ENCODE measurements around the gene ZNF536. TPM values are rescaled to one million over a fixed set of nuclear protein-coding genes. Genes with fewer than 3 reads are reported as not detected.

ZNF536 gene
- total RNA-seq, 1 experiment from 2014 or later = not detected

DNA sequence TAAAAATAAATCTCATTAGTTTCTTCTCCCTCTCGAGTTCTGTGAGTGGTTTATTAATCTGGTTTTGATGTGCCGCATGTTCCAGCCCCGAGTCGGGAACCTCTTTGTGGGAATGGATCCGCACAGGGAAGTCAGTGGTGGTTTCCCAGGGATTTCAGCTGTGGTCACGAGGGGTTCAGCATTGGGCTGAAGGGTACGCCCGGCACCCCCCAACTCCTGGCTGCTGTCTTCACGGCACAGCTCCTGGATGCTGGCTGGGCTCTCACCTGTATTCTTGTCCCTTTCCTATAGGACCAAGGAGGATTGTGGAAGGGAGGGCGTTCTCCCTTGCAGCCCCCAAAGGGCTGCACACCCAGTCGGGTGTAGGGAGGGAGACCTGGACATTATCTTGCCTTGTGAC lies 167.8 kb downstream of the ZNF536 start:
- H3K27me3 Mint-ChIP-seq (ENCODE audit: low read depth) = no peaks in the 10 kb centered on the region; the same call in 1 of the 2 replicates
- Histone ChIP-seq H3K23ac (ENCODE audit: insufficient read length, low read depth, low read length) (no peak overlapping the region), H2AFZ (ENCODE audit: low read length) (no peak overlapping the region), H2BK15ac (ENCODE audit: low read depth, low read length) (no peak overlapping the region), H3K56ac (ENCODE audit: insufficient read length, low read depth, low read length) (no peak overlapping the region), H2BK120ac (ENCODE audit: low read depth, low read length, poor library complexity, severe bottlenecking) (no peak overlapping the region), H3K14ac (ENCODE audit: insufficient read depth, low read length) (no peak overlapping the region), H3K9me3 (ENCODE audit: control insufficient read depth, low read depth, low read length) (no peaks in the 10 kb centered on the region), H3K27me3 (ENCODE audit: insufficient read depth, low read length) (no peaks in the 10 kb centered on the region; the same call in 1 of the 2 replicates), H4K8ac (replicated peaks; ENCODE audit: insufficient read length, low read depth, low read length) (no peak overlapping the region), H2BK12ac (ENCODE audit: insufficient read length, low read depth, low read length) (no peak overlapping the region), H2BK20ac (ENCODE audit: low read depth, low read length, poor library complexity, severe bottlenecking) (no peak overlapping the region), H3K23me2 (ENCODE audit: insufficient read length, low read depth, low read length, poor library complexity, severe bottlenecking) (no peaks in the 10 kb centered on the region), H3K27ac (ENCODE audit: insufficient read length, low read depth, low read length) (no peak overlapping the region), H3K79me2 (ENCODE audit: insufficient read depth, low read length) (no peaks in the 10 kb centered on the region), H3T11ph (ENCODE audit: low read length) (no peak overlapping the region), H3K4me2 (ENCODE audit: insufficient read depth, insufficient read length, low read length) (no peak overlapping the region), H4K91ac (ENCODE audit: insufficient read length, low read depth, low read length) (no peak overlapping the region), H4K20me1 (ENCODE audit: control insufficient read depth, insufficient read depth, insufficient read length) (no peaks in the 10 kb centered on the region), H2AK5ac (ENCODE audit: insufficient read length, low read length) (no peak overlapping the region), H4K5ac (ENCODE audit: insufficient read length, low read depth, low read length) (no peak overlapping the region), H2BK5ac (ENCODE audit: insufficient read length, low read length) (no peak overlapping the region), H3K18ac (ENCODE audit: insufficient read length, low read depth, low read length) (no peak overlapping the region), H3K79me1 (ENCODE audit: insufficient read depth, low read depth, low read length, poor library complexity, severe bottlenecking) (no peaks in the 10 kb centered on the region), H3K9ac (ENCODE audit: extremely low read depth, insufficient read length, low read length) (no peak overlapping the region), H3K4me1 (ENCODE audit: insufficient read depth, low read length) (no peaks in the 10 kb centered on the region), H3K4ac (ENCODE audit: low read depth, low read length) (no peak overlapping the region)
- peaks cover 3 to 7% of the 10 kb centered on the region in 2 experiments; a peak in 3 of 5 replicates for H3K9me3 Mint-ChIP-seq
- H3K4me1 Mint-ChIP-seq = peaks cover 3 to 12% of the 10 kb centered on the region in 2 experiments; a peak in 1 of 4 replicates
- peaks cover 0 to 8% (median 4%) of the 10 kb centered on the region in 3 experiments; a peak in 4 of 7 replicates for H3K36me3 Mint-ChIP-seq (ENCODE audit: insufficient read depth in 1 of 3, low read depth in 3 of 3)
- no peak overlapping the region for H3K27ac Mint-ChIP-seq
- no CpG with 5 or more reads among the region's 11 CpGs for WGBS (ENCODE audit: extremely low coverage, insufficient read length, low lambda C conversion rate)
- TF ChIP-seq, protein P1, sequence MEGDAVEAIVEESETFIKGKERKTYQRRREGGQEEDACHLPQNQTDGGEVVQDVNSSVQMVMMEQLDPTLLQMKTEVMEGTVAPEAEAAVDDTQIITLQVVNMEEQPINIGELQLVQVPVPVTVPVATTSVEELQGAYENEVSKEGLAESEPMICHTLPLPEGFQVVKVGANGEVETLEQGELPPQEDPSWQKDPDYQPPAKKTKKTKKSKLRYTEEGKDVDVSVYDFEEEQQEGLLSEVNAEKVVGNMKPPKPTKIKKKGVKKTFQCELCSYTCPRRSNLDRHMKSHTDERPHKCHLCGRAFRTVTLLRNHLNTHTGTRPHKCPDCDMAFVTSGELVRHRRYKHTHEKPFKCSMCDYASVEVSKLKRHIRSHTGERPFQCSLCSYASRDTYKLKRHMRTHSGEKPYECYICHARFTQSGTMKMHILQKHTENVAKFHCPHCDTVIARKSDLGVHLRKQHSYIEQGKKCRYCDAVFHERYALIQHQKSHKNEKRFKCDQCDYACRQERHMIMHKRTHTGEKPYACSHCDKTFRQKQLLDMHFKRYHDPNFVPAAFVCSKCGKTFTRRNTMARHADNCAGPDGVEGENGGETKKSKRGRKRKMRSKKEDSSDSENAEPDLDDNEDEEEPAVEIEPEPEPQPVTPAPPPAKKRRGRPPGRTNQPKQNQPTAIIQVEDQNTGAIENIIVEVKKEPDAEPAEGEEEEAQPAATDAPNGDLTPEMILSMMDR (conservative IDR thresholded peaks at IDR 0.05) = no peak
- no peak for DNase-seq
- H3K4me3 Mint-ChIP-seq = no peak overlapping the region

Data from H9 (cell line).